Inflammatory macrophage (primary cell): ENCODE data around the gene ZNRF2.
A peak's percentile ranks its signal among the peaks of the same experiment; 100 is the strongest.
"Not testable (repeated sequence)": the region's sequence is repeated elsewhere in the genome, so short reads cannot be mapped to it uniquely, and the experiment has no call there.

Experiments used
- DNase-seq, 2 donors: peaks; one replicate each; pipeline ENCODE4 v3.0.0-alpha.2; 2020 to 2022

The ZNRF2 gene

DNA sequence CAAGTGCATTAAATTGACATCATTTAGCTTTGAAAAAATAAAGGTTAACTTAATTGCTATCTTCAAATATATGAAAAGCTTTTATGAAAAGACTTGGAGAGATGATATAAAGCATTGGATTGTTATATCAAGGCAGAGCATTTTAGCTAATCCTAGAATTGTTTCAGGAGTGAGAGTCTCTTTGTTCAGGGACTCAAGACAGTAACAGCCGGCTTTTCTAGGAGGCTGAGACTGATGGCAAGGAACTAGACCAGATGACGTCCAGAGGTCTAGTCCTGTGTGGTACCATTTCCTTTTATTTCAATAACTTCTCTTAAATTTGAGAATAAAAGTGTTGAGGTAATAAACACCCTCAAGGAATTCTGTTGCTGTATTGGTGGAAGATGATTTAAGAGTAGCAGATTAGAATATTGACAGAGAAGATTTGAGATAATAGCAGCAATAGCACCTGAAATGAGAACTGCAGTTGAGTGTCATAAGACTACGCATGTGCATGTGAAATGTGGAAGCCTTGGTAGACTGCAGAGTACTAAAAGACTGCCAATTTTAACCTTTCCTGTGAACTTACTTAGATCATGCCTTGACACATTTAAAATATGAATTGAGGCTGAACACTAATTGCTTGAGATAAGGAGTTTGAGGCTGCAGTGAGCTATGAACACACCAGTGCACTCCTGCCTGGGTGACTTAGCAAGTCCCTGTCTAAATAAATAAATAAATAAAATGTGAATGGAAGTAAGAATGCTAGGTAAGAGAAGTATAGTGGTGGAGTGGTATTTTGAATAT lies 79.6 kb downstream of the ZNRF2 start:
- DNase-seq = no peak

DNA sequence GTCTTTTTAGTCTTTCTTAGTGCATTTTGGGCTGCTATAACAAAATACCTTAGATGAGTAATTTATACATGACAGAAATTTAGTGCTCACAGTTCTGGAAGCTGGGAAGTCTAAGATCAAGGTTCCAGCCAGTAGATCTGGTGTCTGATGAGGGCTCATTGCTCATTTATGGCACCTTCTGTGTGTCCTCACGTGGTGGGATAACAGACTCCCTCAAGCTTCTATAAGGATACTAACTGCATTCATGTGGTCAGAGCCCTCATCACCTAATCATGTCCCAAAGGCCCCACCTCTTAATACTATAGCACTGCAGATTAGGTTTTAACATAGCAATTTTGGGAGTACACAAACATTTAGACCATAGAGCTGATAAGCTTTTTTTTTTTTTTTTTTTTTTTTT lies 80.4 kb downstream of the ZNRF2 start:
- DNase-seq = no peak

DNA sequence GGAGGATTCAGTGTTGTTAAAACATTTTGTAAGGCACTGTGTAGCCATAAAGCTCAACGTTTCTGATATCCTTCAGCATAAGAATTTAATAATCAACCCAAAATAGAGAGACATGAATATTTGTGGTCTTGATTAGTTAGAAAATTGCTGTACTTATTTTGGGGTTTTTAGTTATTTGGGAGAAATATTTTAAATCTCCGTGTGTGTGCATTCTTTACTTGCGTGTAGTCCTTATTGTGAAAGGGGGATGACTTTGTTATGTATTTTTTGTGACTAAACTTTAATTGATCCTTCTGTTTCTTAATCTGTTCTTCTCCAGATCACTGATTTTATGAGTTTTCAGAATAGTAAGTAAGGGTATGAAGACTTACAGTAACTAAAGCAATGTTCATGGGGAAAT lies 81.2 kb downstream of the ZNRF2 start:
- no peak for DNase-seq

DNA sequence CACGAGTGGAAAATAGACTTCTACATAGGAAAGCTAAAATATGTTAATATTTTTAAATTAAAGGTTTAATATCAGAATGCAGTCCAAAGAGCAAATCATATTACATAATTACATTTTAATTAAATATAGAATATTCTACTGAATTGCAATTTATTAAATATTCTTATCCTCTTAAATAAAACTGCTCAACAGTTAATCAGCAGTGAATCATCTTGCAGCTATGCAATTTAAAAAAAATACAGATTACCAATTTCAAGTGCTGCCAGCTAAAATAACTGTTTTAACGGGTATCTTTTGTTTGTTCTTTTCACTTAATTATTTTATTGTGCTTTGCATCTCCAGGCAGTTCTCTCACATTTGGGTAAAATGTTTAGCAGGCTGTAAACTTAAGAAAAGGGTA lies 82.2 kb downstream of the ZNRF2 start:
- no peak for DNase-seq

DNA sequence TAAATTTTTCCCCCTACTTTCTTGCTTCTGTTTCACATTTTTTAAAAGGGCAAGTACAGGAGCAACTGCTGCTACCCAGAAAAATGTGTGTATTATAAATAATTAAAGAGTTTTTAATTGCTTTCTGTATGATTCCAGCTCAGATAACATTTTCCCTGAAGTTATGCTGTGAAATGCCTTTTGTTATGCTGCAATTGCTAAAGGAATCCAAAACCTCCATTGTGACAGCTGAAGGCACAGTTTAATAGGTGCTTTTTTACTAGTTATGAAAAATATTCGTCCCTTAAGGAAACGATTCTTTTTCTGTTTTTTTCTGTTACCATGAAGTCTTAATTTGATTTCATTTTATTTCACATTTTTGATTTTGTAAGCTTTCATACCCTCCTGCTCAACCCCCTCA lies 83.2 kb downstream of the ZNRF2 start:
- DNase-seq = no peak

DNA sequence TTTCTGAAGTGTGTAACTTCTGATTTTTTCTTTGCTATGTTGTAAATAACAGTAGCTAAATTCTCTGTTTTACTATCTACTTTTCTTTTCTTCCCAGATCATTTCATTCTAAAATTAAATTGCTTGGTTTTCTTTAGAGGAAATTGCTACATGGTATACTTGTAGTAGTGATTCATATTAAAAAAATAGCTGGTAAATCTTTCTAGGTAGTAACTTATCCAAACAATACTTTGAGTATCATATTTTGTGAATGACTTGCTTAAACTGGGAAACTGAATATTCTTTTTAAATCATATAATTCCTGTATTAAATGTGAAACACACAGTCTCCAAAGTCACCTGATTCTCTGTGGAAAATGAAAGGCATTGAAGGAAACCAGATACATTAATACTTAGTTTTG lies 85.5 kb downstream of the ZNRF2 start:
- DNase-seq = no peak

DNA sequence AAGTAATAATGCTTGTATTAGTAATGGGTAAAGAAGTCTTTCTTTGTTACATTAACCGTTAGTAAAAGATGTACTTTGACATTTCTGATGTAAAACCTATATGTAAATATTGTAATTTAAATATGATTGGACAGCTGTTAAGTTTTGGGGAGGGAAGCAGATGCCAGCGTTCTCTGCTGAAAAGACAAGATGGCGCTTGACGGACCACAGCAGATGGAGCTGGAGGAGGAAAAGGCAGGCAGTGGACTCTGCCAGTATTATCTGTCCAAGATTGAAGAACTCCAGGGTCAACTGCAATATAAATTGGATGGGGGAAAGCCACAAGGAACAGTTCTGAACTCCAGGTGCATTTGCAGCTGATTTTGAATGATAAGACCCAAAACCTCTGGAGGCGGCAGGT lies 86.9 kb downstream of the ZNRF2 start:
- no peak for DNase-seq

DNA sequence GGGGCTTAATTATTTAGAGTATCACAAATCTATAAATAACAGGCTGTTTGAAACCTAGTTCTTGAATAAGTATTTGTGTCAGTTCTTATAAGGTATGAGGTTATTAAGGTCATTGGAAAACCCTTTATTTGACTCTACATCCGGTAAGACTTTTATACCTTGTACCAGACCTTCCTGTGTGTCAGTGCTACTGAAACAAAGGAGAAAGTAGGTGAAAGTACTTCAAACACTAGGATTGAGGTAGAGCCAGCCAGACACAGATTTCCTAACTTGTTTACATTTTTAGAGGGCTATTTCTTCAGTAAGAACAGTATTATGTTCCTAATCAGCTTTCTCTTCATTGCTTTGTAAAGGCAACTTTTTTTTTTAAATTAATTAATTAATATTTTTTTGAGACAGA lies 93.9 kb downstream of the ZNRF2 start:
- no peak for DNase-seq

DNA sequence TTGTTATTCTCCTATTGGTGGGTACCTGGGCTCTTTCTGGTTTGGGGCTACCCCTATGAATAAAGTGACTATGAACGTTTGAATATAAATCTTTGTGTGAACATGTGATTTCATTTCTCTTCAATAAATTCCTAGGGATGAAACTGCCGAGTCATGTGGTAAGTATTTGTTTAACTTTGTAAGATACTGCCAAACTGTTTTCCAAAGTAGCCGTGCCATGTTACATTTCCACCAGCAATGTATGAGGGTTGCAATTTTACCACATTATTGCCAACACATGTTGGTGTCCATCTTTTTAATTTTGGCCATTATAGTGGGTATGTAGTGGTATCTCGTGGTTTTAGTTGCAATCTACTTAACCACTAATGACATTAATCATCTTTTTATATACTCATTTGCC lies 94.7 kb downstream of the ZNRF2 start:
- DNase-seq = no peak

DNA sequence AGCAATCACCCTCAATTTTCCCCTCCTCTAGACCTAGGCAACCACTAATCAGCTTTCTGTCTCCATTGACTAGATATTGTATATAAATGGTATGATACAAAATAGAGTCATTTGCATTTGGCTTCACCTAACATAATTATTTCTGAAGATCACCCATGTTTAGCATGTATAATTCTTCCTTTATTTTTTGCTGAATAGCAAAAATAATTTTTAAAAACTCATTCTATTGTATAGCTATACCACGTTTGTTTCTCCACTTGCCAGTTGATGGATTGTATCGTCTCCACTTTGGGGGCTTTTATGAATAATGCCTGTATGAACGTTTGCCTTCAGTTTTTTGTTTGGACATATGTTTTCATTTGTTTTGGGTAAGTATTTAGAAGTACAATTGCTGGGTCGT lies 95.3 kb downstream of the ZNRF2 start:
- DNase-seq = no peak

DNA sequence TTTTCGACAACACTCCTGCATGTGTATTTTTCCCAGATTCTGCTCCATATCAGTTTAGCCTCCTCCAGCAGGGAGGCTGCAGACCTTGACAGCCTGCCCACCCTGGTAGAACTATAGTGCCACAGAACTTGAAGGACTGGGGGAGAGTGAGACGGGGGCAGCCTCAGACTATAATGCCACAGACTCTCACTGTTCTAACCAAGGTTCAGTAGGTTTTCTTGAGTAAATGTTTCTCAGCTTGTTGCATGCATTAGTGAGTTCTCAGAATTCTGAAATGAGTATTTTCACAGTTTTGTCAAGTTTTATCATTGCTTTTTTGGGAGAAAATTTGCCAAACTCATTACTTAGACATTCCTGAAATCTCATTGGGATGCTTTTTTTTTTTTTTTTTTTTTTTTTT lies 95.9 kb downstream of the ZNRF2 start:
- no peak for DNase-seq

DNA sequence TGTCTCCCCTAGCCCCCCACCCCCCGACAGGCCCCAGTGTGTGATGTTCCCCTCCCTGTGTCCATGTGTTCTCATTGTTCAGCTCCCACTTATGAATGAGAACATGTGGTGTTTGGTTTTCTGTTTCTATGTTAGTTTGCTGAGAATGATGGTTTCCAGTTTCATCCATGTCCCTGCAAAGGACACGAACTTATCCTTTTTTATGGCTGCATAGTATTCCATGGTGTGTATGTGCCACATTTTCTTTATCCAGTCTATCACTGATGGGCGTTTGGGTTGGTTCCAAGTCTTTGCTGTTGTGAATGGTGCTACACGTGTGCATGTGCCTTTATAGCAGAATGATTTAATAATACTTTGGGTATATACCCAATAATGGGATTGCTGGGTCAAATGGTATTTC lies 96.4 kb downstream of the ZNRF2 start:
- DNase-seq = not testable (repeated sequence)

DNA sequence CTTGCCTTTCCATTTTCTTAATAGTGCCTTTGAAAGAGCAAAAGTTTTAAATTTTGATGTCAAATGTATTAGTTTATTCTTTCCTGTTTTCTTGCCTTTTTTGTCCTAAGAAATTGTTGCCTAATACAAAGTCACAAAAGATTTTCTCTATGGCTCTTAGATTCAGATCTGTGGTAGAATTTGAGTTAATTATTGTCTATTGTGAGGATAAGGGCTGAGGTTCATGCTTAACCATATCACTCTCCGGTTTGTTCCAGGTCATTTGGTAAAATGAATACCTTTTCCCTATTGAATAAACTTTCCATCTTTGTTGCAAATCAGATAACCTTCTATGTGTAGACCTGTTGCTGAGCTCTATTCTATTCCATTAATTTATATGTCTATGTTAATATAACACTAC lies 98.2 kb downstream of the ZNRF2 start:
- no peak for DNase-seq

DNA sequence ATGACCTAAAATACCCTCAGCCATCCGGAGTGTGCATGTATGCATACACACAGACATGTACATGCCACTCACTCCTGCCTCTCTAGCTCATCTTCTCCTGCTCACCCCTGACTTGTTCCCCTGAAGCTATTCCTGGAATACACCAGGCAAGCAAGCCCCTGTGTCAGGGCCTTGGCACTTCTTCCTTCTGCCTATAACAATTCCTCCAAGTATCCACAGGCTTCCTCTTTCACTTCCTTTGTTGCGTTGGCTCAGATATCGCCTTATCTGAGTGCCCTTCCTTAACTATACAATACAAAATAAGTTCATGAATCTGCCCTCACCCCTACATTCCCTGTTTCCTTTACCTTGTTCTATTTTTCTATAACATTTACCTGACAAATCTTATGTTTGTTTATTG lies 105.4 kb downstream of the ZNRF2 start:
- DNase-seq = peak; percentile 10 to 31

DNA sequence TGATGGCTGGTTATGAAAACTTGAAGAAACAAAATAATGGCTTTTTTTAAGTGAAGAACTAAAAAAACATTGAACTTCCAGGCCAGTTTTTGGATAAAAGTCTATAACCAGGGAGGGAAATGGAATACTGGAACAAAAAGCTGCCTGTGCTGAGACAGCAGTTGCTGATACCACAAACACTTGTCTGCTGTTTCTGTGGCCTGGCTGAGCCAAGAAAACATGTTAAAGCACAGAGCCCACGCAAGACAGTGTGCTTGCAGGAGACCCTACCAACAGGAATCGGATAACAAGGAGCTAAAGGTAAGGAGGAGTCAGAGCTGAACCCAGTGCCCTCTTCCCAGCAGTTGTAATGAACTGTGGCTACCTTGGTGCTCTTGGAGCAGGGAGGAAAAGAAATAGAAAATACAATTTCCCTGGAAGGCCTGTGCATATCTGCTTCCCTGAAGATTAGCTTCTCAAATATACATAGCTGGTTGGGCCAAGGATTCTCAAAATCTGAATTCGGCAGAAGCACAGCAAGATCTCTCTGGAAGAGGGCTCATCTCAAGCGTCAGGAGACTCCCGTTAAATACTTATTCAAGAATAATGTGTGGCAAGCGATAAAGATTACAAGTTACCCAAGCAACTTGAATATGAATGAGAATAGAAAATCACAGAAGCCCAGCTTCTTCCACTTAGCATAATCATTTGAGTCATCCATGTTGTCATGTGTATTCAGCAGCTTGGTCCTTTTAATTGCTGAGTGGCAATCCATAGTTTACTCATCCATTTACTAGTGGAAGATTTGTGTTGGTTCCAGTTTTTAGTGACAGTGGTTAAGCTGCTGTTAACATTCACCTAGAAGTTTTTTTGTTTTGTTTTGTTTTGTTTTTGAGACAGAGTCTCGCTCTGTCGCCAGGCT lies 106.6 kb downstream of the ZNRF2 start:
- DNase-seq = no peak

DNA sequence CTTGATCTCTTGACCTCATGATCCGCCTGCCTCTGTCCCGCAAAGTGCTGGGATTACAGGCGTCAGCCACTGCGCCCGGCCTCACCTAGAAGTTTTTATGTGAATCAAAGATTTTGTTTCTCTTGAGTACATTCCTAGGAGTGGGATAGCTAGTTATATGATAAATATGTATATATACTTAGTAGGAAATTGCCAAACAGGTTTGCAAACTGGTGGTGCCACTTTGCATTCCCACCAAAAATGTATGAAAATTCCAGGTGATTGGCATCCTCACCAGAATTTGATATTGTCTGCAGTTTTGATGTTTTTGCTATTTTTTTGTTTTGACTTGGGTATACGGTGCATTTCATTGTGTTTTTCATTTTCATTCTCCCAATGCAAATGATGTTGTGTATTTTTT lies 107.4 kb downstream of the ZNRF2 start:
- DNase-seq = no peak

DNA sequence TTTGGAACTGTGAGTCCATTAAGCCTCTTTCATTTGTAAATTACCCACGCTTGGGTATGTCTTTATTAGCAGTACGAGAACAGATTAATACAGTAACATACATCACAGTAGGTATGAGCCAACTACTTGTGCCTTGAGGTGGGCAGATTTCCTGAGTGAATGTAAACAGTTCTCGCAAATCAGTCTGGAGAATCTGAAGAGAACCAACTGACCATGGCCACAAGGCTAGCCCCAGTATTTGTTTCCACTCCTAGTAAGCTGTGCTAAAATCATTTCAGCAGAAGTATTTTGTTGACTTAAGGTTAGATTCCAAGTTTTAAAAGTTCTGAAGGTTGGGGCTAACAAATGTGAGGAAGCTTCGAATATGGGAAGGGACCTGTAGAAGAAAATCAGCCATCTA lies 111.3 kb downstream of the ZNRF2 start:
- no peak for DNase-seq

DNA sequence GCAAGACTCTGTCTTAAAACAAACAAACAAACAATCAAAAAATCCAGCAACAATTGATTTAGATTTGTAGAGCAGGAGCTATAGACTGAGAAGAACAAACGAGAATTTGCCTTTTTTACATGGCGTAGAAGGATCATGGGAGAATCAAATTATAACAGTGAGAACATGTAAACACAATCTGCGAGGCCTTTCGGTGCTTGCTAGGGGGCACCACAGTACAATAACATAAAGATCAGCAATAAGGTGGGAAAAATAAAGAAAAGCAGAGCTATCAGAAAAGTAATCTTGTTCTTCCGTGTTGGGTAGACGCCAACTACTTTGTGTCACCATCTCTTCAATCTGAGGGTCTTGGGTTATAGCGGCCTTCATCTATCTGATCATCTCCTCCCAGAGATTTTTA lies 112.0 kb downstream of the ZNRF2 start:
- DNase-seq = no peak

DNA sequence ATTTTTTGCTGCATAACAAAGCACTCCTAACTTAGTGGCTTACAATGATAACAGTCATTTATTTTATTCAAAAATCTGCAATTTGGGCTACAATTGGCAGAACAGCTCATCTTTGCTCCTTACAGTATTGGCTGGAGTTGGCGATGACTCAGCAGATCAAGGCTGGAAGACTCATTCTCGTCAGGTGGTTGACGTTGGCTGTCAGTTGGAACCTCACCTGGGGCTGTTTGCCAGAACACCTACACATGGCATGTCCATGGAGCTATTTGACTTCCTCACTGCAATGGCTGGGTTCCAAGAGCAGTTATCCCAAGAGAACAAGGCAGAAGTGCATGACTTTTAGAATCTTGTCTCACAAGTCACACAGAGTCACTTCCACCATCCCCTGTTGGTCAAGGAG lies 119.1 kb downstream of the ZNRF2 start:
- no peak for DNase-seq

DNA sequence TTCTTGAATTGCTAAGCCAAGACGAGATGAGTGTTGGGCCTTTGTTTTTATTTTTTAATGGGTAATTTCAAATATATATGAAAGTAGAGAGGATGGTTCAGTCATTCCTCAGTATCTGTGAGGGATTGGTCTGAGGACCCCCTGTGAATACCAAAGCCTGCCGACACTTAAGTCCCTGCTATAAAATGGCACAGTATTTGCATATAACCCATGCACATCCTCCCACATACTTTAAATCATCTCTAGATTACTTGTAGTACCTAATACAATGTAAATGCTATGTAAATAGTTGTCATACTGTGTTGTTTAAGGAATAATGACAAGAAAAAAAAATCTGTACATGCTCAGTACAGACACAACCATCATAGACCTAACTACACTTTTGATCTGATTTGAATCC lies 120.8 kb downstream of the ZNRF2 start:
- DNase-seq = no peak

DNA sequence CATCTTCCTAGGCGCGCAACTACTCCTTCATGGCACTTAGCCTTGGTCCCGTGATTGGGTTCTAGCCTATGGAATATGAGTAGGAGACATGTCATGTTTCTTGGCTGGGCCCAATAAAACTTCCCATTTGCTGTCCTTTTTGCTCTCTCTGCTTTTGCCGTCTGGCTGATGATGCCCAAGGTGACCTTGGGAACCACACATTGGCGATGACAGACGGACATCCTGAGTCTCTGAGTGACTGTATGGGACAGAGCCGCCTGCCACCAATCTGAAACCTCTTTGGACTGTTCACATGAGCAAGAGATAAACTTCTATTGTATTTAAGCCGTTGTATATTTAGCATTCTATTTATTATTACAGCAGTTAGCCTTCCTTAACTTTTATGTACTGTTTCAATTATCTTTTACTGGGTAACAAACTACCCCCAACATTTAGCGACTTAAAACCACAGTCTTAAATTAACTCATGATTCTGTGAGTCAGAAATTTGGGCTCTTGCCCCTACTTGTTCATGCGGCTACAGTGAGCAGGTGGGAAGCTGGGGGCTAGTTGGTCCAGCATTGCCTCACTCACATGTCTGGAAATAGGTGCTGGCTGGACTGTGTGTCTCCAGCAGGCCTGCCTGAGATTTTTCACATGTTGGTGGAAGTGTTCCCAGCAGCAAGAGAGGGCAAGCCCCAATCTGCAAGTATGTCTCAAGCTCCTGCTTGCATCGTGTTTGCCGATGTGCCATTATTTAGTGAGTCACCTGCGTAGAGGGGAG lies 122.4 kb downstream of the ZNRF2 start:
- no peak for DNase-seq

DNA sequence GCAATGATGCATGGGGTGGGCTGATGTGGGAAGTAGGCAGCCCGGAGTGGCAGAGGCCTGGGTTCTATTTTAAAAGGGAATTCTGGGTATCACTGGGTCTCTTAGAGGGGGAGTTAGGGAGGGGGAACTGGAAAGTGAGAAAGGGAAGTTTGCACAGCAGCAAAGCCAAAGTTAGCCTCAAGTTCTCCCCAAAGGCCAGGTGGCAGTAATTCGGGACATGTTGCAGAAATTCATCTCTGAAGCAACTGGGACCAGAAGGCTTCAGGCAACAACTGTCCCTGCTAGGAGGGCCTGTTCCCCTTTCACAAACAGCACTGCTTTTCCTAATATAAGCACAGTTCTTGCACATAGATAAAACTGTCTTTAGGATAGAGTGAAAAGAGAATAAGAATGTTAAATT lies 126.8 kb downstream of the ZNRF2 start:
- peak in 1 of 2 donors; percentile 20 for DNase-seq

DNA sequence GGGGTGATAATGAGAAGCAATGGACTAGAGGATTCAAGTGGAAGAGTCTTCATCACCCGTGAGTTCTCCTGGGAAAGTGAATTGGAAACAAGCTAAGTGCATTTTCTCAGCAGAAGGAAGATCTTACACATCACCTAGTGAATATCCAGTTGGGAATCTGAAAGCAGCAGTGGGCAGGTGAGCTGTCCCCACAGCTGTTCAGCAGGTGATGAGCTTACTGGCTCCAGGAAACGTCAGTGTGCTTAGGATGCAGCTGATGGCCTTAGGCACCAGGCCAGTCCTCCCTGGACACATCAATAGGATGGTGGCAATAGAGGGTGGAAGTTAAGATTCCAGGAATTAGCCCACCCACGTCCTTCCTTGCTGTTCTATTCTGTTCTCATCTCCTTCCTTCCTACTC lies 127.5 kb downstream of the ZNRF2 start:
- no peak for DNase-seq
